GM21576 (cell line): ENCODE data around the gene SMAD5.

Source experiments
- ATAC-seq: cut with Tn5 transposase; IDR thresholded peaks from one replicate; pipeline ENCODE4 v1.9.1; 2021; ENCODE audit warnings: mild to moderate bottlenecking, moderate library complexity; ENCODE audit not compliant: unreplicated experiment

Gene SMAD5

GRCh38 chr5:136132557-136133221, at the start of gene SMAD5:
TSS of gene SMAD5 (plus strand) at chr5:136132845. CDS start at chr5:136153761, 20,916 bp downstream.
- peak; percentile 90 for ATAC-seq

GRCh38 chr5:136084698-136085097, 47.9 kb upstream of the SMAD5 start:
- ATAC-seq = no peak

DNA sequence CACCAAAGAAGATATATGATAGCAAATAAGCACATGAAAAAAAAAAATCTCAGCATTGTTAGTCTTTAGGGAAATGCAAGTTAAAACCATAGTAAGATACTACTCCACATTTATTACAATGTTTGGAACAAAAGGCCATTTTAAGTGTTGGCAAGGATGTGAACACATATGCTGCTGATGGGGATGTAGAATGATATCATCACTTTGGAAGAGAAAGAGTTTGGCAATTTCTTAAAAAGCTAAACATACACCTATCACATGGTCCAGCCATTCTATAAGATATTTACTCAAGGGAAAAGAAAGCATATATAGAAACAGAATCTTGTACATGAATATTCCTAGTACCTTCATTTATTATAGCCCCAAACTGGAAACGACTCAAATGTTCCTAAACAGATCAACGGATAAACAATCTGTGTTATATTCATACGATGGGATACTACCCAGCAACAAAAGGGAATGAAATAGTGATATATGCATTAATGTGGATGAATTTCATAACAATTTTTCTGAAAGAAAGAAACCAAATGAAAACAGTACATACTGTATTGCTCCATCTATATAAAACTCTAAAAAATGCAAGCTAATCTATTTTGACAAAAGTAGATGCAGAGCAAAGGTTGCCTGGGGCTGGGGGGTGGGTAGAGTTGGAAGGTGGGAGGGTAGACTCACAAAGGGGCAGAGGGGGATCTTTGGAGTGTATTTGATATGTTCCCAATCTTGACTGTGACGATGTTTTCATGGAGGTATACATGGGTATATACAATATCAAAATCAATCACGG, 45.7 kb upstream of the SMAD5 start:
- no peak for ATAC-seq

DNA sequence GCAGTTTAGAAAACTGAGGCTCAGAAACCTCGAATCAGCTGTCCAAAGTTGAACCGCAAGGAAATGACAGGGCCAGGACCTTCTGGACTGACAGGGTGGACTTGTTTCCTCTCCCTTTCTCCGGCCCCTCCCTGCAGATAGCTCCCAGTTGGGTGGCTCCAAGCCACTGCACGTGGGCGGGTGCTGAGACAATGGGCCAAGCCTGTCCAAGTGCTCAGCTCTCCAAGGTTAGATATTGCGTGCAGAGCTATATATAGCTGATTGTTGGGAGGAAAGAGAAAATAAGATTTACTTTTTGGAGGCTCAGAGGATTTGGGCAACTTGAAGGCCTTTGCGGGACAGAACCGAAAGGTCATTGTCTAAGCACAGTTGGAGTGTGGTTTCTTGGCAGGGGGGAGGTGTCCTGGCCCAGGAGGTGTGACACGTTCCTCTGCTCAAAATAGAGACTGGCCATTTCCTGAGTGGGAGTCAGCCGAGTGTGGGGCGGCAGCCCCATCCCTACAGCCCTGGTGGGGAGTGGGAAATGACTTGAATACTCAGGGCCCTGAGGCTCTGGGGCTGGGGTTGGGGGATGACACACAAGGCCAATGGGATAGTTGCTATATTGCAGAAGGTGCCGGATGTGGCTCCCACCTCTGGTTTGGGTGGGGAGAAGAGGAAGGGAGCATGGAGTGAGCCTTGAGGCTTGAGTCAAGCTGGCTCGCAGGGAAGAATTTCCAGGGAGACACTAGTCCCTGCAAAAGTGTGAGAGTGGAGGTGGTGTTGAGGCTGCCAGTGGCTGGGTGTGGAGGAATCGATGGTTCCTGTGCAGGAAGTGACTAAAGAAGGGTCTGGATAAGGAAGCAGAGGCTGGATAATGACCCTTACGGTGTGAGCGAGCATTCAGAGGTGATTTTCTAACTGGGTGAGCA, 44.4 kb upstream of the SMAD5 start:
- no peak for ATAC-seq

DNA sequence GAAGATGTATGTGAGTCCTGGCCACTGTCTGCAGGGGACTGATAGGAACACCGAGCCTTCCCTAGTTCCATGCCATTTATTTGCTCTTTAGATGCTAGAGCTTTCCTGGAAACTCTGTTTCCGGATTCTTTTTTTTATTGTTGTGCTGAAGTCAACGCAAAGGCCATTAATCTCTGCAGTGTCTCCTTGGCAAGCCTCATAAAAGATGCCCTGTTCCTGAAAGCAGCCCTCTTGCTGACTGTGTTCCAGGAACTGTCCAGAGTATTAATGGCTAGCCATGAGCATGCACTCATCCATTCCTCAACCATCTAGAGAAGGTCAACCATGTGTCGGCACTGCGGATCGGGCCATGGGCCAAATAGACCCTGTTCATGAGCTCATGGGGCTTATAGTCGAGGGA, 42.9 kb upstream of the SMAD5 start:
- no peak for ATAC-seq

- ATAC-seq = no peak
Measured at GRCh38 chr5:136090319-136090718, 42.3 kb upstream of the SMAD5 start.

GRCh38 chr5:136094189-136094912, 38.3 kb upstream of the SMAD5 start:
- no peak for ATAC-seq

DNA sequence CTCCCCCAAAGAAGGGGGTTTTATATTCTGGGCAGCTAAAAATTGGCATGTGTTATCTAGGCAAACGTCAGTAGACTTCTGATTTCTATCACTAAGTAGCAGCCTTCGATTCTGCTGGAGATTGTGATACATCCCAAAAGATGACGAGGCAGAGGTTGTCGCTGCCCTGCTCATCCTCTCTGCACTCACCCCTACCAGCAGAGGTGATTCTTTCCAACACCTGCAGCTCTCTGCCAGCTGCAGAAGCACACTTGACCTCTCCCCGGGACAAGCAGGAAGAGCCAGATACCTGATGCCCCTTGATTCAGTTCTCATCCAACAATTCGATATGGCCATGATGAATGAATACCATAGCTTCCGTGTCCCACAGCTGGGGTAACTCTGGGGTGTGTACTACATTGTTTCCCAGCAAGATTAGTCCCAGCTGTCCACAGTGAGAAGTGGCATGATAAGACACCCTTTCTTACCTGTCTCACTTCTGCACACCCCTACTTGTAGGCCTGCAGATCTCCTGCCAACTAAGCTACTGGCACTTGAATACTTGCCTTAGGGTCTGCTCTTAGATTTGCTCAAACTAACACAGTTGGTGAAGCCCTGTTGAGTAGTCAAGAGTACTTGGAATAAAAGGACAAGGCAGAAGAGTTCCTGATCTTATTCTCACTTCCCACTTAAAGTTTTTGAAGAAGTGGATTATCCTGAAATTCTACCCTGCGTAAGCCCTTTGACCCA, 37.6 kb upstream of the SMAD5 start:
- ATAC-seq = no peak

GRCh38 chr5:136098176-136098575, 34.5 kb upstream of the SMAD5 start:
- no peak for ATAC-seq

DNA sequence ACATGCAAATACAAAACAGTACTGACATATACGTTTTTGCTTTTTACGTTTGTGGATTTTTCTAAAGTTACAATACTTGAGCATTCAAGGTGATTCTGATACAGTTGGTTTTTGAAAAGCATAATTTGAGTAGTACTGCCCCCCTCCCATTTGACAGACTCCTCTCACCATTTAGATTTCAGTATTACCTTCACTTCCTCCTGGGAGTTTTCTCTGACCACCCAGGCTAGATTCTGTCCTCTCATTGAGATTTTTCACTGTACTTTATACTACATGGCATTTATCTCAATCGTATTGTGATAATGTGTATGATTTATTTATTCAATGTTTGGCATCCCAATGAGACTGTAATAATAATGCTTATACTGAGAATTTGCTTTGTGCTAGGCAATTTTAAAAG, 32.8 kb upstream of the SMAD5 start:
- no peak for ATAC-seq

GRCh38 chr5:136101884-136102283, 30.8 kb upstream of the SMAD5 start:
- ATAC-seq = no peak

GRCh38 chr5:136103118-136103517, 29.5 kb upstream of the SMAD5 start:
- ATAC-seq = no peak

DNA sequence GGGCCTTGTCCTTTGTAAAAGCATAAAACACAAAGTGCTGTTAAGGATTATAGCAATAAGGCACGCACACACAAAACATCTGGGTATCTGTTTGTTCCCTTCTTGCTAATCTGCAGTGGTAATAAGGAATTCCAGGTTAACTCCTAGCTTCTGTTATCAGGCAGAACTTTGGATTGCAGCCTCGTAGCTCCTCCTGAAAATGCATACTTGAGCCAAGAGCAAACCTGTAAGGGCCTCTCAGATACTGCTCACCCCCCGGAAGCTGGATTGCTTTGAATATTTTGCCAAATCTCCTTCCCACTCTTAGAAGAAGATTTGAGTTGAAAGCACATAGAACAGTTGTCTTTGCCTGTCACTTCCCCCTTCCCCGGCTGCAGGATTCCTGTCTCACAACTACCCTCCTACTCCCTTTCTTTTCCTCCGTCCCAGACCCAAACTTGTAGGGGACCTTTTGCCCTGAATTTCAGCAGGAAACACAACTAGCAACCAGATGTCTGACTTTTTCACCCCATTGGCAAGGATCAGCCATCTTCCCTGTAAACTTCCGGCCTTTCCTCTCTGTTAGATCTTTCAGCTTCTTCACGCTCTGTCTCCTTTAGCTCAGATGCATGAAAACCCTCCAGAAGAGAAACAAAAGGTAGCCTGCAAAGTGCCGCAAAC, 28.2 kb upstream of the SMAD5 start:
- ATAC-seq = no peak

- no peak for ATAC-seq
Measured at GRCh38 chr5:136106351-136107031, 26.2 kb upstream of the SMAD5 start.

DNA sequence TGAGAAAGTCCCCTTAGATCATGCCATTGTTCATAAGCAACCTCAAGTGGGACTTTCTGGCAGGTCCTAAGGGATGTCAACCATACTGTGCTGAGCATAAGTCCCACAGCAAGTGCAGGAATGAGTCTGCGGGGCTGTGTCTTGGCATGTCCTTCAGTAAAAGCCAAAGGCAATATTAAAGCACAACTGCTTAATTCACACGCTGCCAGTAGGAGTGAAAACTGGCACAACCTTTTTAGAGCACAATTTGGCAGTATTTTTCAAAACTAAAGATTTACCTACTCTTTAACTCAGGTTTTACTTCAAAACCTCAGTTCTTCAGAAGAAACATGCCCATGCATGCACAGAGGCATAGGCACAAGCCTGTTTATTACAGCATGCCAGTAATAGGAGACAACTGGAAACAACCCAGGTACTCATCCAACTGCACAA, 24.4 kb upstream of the SMAD5 start:
- ATAC-seq = no peak

DNA sequence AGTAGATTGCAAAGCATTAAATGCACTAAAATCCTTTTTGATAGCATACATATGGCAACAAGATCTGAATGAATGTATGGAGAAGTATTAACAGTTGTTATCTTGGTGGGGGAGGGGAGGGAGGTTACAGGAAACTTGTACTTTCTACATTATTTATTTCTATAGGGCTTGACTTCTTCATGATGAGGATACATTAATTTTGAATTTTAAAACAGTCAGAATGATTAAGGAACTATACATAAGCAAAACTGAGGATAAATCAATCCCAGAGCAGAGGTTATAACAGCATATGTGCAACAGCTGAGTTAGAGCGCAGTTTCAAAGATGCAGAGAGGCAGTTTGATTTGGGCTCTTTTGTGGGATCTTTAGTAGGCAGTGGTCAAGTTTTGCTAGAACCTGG, 23.9 kb upstream of the SMAD5 start:
- no peak for ATAC-seq

DNA sequence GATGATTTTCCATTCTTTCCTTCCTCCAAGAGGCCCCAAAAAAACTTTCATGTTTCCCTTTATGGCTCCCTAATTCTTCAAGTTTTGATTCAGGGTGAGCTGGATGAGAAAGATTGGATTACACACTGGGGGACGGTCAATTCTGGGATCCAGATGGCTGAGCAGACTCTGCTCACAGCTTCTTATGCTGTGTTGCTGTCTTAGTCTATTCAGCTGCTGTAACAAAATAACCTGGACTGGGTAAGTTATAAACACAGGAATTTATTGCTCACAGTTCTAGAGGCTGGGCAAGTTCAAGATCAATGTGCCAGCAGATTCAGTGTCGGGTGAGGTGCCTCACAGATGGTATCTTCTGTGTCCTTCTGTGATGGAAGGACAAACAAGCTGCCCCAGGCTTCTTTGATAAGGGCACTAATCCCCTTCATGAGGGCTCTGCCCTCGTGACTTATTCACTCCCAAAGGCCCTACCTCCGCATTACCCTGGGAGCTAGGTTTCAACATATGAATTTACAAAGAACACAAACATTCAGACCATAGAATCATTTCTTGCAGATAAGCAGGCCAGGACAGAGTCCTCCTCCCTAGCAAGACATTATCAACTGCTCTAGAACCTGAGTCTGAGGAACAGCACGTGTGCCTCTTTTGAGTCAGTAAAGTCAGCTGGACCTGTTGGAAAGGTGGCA, 23.1 kb upstream of the SMAD5 start:
- ATAC-seq = no peak

GRCh38 chr5:136113606-136114005, 19.0 kb upstream of the SMAD5 start:
- ATAC-seq = no peak
